Esophagus (tissue), 2 donors: ENCODE data around the gene BBX. TPM values are rescaled to one million over a fixed set of nuclear protein-coding genes. Genes with fewer than 3 reads are reported as not detected.
A peak's percentile ranks its signal among the peaks of the same experiment; 100 is the strongest.

Experiments
- H3K27ac ChIP-seq, 2 donors: one replicate each; pipeline ENCODE4 v1.5.1; 2013; ENCODE audit warnings: low read depth in 2 of 2, mild to moderate bottlenecking in 2 of 2, inconsistent platforms in 1 of 2, low read length in 1 of 2, moderate library complexity in 1 of 2
- H3K27me3 ChIP-seq, 2 donors: one replicate each; pipeline ENCODE4 v1.6.1; 2013; ENCODE audit warnings: low read length in 2 of 2, control low read depth in 1 of 2, mild to moderate bottlenecking in 1 of 2; ENCODE audit not compliant: insufficient read depth in 2 of 2, control insufficient read depth in 1 of 2
- H3K36me3 ChIP-seq, 2 donors: one replicate each; pipeline ENCODE4 v1.6.1; 2013; ENCODE audit warnings: low read length in 1 of 2; ENCODE audit not compliant: control insufficient read depth in 2 of 2, insufficient read depth in 2 of 2
- H3K4me1 ChIP-seq, 2 donors: one replicate each; pipeline ENCODE4 v1.6.1; 2013; ENCODE audit warnings: low read length in 1 of 2; ENCODE audit not compliant: control insufficient read depth in 2 of 2, insufficient read depth in 2 of 2
- H3K4me3 ChIP-seq, 2 donors: one replicate each; pipeline ENCODE4 v1.5.1; 2013; ENCODE audit warnings: low read length in 2 of 2, mild to moderate bottlenecking in 2 of 2, low read depth in 1 of 2, moderate library complexity in 1 of 2
- H3K9me3 ChIP-seq, 2 donors: one replicate each; pipeline ENCODE4 v1.6.1; 2013; ENCODE audit warnings: mild to moderate bottlenecking in 2 of 2, low read depth in 1 of 2, low read length in 1 of 2, moderate library complexity in 1 of 2; ENCODE audit not compliant: control insufficient read depth in 2 of 2, insufficient read depth in 1 of 2
- WGBS, 2 donors: extraction: QIAGEN DNeasy Blood & Tissue Kit; methylation state at CpG; one replicate each; pipeline ENCODE4 v1.1.7; 2013; 5-methylcytosine and 5-hydroxymethylcytosine counted together
- polyA plus RNA-seq, 2 donors: library from polyadenylated mRNA; stranded (reverse); fragments of 200-250 nt; gene quantifications; one replicate each; pipeline ENCODE4 v1.2.3, GENCODE V29; 2013
- donor health status: healthy with polysubstance abuse.
- donor health status: Bipolar disorder and iron deficiency.

BBX gene
- polyA plus RNA-seq, 2 donors = 3.4 to 4.7 TPM

GRCh38 chr3:107514453-107514852 is 8.3 kb upstream of the BBX start:
- H3K4me3 ChIP-seq = no peak overlapping the region
- no peaks in the 10 kb centered on the region for H3K27me3 ChIP-seq
- H3K27ac ChIP-seq = no peak overlapping the region
- no peaks in the 10 kb centered on the region for H3K9me3 ChIP-seq
- H3K4me1 ChIP-seq = no peaks in the 10 kb centered on the region
- WGBS, 2 donors = 90 to 93% methylated on average over 1 of the region's 1 CpG
- no peaks in the 10 kb centered on the region for H3K36me3 ChIP-seq

- whole genome bisulfite sequencing, 2 donors = 60 to 63% methylated on average over 3 of the region's 3 CpGs
- Histone ChIP-seq H3K4me3 (no peak overlapping the region), H3K9me3 (no peaks in the 10 kb centered on the region), H3K27me3 (no peaks in the 10 kb centered on the region), H3K4me1 (no peaks in the 10 kb centered on the region), H3K36me3 (no peaks in the 10 kb centered on the region), H3K27ac (no peak overlapping the region)
Measured at GRCh38 chr3:107516475-107516874, 6.3 kb upstream of the BBX start.

DNA sequence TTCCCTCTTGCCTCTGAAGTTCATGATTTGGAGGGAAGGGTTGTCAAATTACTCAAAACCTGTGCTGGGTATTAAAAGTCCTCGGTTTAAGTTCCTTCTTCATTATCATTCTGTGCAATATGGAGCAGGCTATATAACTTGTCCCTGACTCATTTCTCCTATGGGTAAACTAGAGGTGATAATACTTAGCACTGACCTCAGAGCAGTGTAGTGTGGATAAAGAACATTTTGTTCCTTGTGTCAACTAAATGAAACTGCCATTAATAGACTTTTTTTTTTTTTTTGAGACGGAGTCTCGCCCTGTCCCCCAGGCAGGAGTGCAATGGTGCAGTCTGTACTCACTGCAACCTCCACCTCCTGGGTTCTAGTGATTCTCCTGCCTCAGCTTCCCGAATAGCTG is 2.2 kb upstream of the BBX start:
- 87 to 93% methylated on average over 4 of the region's 4 CpGs for WGBS, 2 donors

DNA sequence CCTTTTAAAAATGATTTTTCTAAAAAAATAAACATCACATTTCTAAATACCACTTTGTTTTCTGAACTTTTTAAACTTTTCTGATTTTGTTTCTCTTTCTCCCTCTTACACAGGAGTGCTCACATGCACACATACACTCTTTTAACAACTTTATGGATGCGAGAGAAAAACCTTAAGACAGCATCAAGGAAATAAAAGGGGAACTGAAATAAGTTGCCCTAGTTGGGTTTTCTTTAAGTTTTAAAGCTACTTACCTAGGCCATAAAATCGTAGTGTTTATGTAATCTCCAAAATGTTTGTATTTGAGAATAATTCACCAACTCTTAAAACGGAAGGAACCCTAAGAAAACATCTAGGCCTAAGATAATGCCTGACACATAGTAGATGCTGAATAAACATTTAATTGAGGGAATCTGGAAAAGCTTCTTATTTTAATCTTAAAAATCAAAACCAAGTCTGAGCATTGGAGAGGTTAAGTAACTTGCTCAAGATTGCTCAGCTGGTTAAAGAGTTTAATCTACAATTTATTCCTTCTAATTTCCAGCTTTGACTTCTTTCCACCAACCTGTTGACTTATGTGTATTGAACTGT is 1.2 kb upstream of the BBX start:
- 86 to 91% methylated on average over 3 of the region's 3 CpGs for WGBS, 2 donors
- H3K9me3 ChIP-seq = no peaks in the 10 kb centered on the region
- H3K36me3 ChIP-seq = no peaks in the 10 kb centered on the region
- H3K27me3 ChIP-seq = no peaks in the 10 kb centered on the region
- no peaks in the 10 kb centered on the region for H3K4me1 ChIP-seq
- H3K4me3 ChIP-seq = no peak overlapping the region
- H3K27ac ChIP-seq = no peak overlapping the region

More for the DNA sequence above, 2.2 kb upstream of the BBX start:
- H3K27ac ChIP-seq = no peak overlapping the region
- no peaks in the 10 kb centered on the region for H3K4me1 ChIP-seq
- H3K9me3 ChIP-seq = no peaks in the 10 kb centered on the region
- no peaks in the 10 kb centered on the region for H3K27me3 ChIP-seq
- H3K4me3 ChIP-seq = no peak overlapping the region
- no peaks in the 10 kb centered on the region for H3K36me3 ChIP-seq

GRCh38 chr3:107523289-107523538 is 452 bp downstream of the BBX start:
- WGBS, 2 donors = 0% methylated on average over 22 to 27 of the region's 27 CpGs
- Histone ChIP-seq H3K27ac (peak overlapping the region; percentile 93 to 94), H3K4me3 (peak overlapping the region; percentile 88)

GRCh38 chr3:107523539-107524325 is 970 bp downstream of the BBX start:
- Histone ChIP-seq H3K4me1 (no peaks in the 10 kb centered on the region), H3K27ac (peak overlapping the region; percentile 93 to 94), H3K4me3 (peak overlapping the region; percentile 88), H3K9me3 (no peaks in the 10 kb centered on the region), H3K36me3 (no peaks in the 10 kb centered on the region), H3K27me3 (no peaks in the 10 kb centered on the region)
- 0 to 1% methylated on average over 40 of the region's 40 CpGs for whole genome bisulfite sequencing, 2 donors

More at GRCh38 chr3:107523289-107523538, 452 bp downstream of the BBX start:
- Histone ChIP-seq H3K4me1 (no peaks in the 10 kb centered on the region), H3K9me3 (no peaks in the 10 kb centered on the region), H3K36me3 (no peaks in the 10 kb centered on the region), H3K27me3 (no peaks in the 10 kb centered on the region)

- 0 to 1% methylated on average over 18 of the region's 18 CpGs for WGBS, 2 donors
Measured at GRCh38 chr3:107524326-107524840, 1.6 kb downstream of the BBX start.

GRCh38 chr3:107524841-107525643 is 2.3 kb downstream of the BBX start:
- H3K4me1 ChIP-seq = no peaks in the 10 kb centered on the region
- H3K36me3 ChIP-seq = no peaks in the 10 kb centered on the region
- H3K4me3 ChIP-seq = peak overlapping the region; percentile 88
- no peaks in the 10 kb centered on the region for H3K9me3 ChIP-seq
- H3K27me3 ChIP-seq = no peaks in the 10 kb centered on the region
- peak overlapping the region; percentile 69 to 94 for H3K27ac ChIP-seq
- WGBS, 2 donors = 1% methylated on average over 49 to 70 of the region's 70 CpGs

More at GRCh38 chr3:107524326-107524840, 1.6 kb downstream of the BBX start:
- H3K27ac ChIP-seq = peak overlapping the region; percentile 93 to 94
- H3K36me3 ChIP-seq = no peaks in the 10 kb centered on the region
- peak overlapping the region; percentile 88 for H3K4me3 ChIP-seq
- no peaks in the 10 kb centered on the region for H3K9me3 ChIP-seq
- H3K4me1 ChIP-seq = no peaks in the 10 kb centered on the region
- H3K27me3 ChIP-seq = no peaks in the 10 kb centered on the region

GRCh38 chr3:107525644-107526305 is 3.0 kb downstream of the BBX start:
- no peaks in the 10 kb centered on the region for H3K27me3 ChIP-seq
- H3K4me3 ChIP-seq = peak overlapping the region; percentile 88
- H3K36me3 ChIP-seq = no peaks in the 10 kb centered on the region
- H3K27ac ChIP-seq = peak overlapping the region; percentile 69 to 94
- 2 to 4% methylated on average over 28 of the region's 28 CpGs for whole genome bisulfite sequencing, 2 donors
- H3K9me3 ChIP-seq = no peaks in the 10 kb centered on the region
- H3K4me1 ChIP-seq = no peaks in the 10 kb centered on the region
